C4-2B (cell line): ENCODE data around the gene INSR.

Experiments
- ZFX ChIP-seq: fragments of 450-650 bp; IDR thresholded peaks from 2 replicates; pipeline ENCODE4 v1.6.1; 2017
- TF ChIP-seq, protein P1 (sequence below): fragments of 450-650 bp; conservative IDR thresholded peaks from 2 replicates; pipeline ENCODE4 v1.5.1; 2017; ENCODE audit warnings: mild to moderate bottlenecking

DNA sequence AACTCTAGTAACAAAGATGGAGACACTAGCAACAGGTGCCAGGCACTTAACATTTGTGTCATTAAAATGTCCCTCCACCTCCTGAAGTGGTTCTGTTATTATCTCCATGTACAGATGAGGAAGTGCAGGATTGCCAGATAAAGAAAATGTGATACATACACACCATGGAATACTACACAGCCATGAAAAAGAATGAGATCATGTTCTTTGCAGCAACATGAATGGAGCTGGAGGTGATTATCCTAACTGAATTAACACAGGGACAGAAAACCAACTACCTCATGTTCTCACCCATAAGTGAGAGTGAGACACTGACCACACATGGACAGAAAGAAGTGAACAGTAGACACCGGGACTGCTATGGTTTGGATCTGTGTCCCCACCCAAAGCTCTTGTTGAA, 164.2 kb downstream of the INSR start:
- TF ChIP-seq, protein P1, sequence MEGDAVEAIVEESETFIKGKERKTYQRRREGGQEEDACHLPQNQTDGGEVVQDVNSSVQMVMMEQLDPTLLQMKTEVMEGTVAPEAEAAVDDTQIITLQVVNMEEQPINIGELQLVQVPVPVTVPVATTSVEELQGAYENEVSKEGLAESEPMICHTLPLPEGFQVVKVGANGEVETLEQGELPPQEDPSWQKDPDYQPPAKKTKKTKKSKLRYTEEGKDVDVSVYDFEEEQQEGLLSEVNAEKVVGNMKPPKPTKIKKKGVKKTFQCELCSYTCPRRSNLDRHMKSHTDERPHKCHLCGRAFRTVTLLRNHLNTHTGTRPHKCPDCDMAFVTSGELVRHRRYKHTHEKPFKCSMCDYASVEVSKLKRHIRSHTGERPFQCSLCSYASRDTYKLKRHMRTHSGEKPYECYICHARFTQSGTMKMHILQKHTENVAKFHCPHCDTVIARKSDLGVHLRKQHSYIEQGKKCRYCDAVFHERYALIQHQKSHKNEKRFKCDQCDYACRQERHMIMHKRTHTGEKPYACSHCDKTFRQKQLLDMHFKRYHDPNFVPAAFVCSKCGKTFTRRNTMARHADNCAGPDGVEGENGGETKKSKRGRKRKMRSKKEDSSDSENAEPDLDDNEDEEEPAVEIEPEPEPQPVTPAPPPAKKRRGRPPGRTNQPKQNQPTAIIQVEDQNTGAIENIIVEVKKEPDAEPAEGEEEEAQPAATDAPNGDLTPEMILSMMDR = no peak
- TF ChIP-seq ZFX = no peak
